GM20000 (cell line): ENCODE data around the gene LEPROT.

Experiments used
- DNase-seq: peaks from one replicate; pipeline ENCODE4 v3.0.0; 2012; ENCODE audit warnings: low spot score
- CTCF ChIP-seq: IDR thresholded peaks from 2 replicates; pipeline ENCODE4 v1.5.1; 2012; ENCODE audit warnings: mild to moderate bottlenecking, control low read depth; ENCODE audit errors: extremely low read depth, missing control alignments

LEPROT gene

GRCh38 chr1:65478379-65479026 is 58.0 kb downstream of the LEPROT start:
- no peak for TF ChIP-seq CTCF
- no peak for DNase-seq

GRCh38 chr1:65479554-65480204 is 59.2 kb downstream of the LEPROT start:
- DNase-seq = no peak
- no peak for TF ChIP-seq CTCF

GRCh38 chr1:65480684-65481405 is 60.4 kb downstream of the LEPROT start:
- no peak for TF ChIP-seq CTCF
- no peak for DNase-seq

- no peak for TF ChIP-seq CTCF
- DNase-seq = no peak
Observed at GRCh38 chr1:65483993-65484754, 63.7 kb downstream of the LEPROT start.
